A673 (cell line): ENCODE results near the gene HEPHL1. TPM values are rescaled to one million over a fixed set of nuclear protein-coding genes. Genes with fewer than 3 reads are reported as not detected.

ENCODE experiments used
- BruUV-seq: library from RNA; stranded (reverse); fragments of 400-500 nt; replicated peaks from 2 replicates; lab custom pipeline; 2021; lab: Mats Ljungman, UMichigan
- CTCF ChIA-PET: fragments of 300-600 bp; sonication (Branson Sonifier 250); formaldehyde crosslinking; loops from one replicate; lab custom pipeline; 2022; ENCODE audit warnings: antibody characterized with exemption; lab: Charles Lee
- POLR2A ChIA-PET: fragments of 300-600 bp; sonication (Branson Sonifier 250); formaldehyde crosslinking; loops from one replicate; lab custom pipeline; 2022; ENCODE audit warnings: antibody characterized with exemption; ENCODE audit not compliant: low non-redundant PET; lab: Charles Lee
- DNase-seq: peaks from one replicate; pipeline ENCODE4 v3.0.0-alpha.2; 2015; ENCODE audit warnings: low spot score
- H3K27ac ChIP-seq: fragments of 200-600 bp; sonication (generic); 2 replicates; pipeline ENCODE4 v1.5.1; 2016; ENCODE audit warnings: mixed run types, low read depth, mild to moderate bottlenecking, mixed read lengths, antibody characterized with exemption, low read length; ENCODE audit not compliant: poor library complexity, severe bottlenecking
- H3K27me3 ChIP-seq: fragments of 200-600 bp; sonication (generic); replicated peaks from 2 replicates; pipeline ENCODE4 v1.6.1; 2017; ENCODE audit warnings: mixed run types, low read depth, mild to moderate bottlenecking, mixed read lengths, antibody characterized with exemption, low read length; ENCODE audit not compliant: insufficient read depth, poor library complexity
- H3K36me3 ChIP-seq: fragments of 200-600 bp; sonication (generic); 2 replicates; pipeline ENCODE4 v1.6.1; 2016; ENCODE audit warnings: mixed run types, mild to moderate bottlenecking, mixed read lengths, antibody characterized with exemption, low read length; ENCODE audit not compliant: insufficient read depth, poor library complexity, severe bottlenecking
- H3K4me1 ChIP-seq: fragments of 200-600 bp; sonication (generic); 2 replicates; pipeline ENCODE4 v1.6.1; 2017; ENCODE audit warnings: mixed run types, mild to moderate bottlenecking, mixed read lengths, antibody characterized with exemption, low read length; ENCODE audit not compliant: insufficient read depth, poor library complexity, severe bottlenecking
- H3K4me3 ChIP-seq: fragments of 200-600 bp; sonication (generic); 2 replicates; pipeline ENCODE4 v1.5.1; 2016; ENCODE audit warnings: low read depth, mixed run types, mild to moderate bottlenecking, mixed read lengths, low read length; ENCODE audit not compliant: poor library complexity, severe bottlenecking
- H3K9me3 ChIP-seq: fragments of 200-600 bp; sonication (generic); 2 replicates; pipeline ENCODE4 v1.6.1; 2016; ENCODE audit warnings: mixed run types, low read depth, mild to moderate bottlenecking, mixed read lengths, antibody characterized with exemption, low read length; ENCODE audit not compliant: poor library complexity, severe bottlenecking
- CTCF ChIP-seq: fragments of 300-800, 200-600 bp; sonication (generic); conservative IDR thresholded peaks from 2 replicates; pipeline ENCODE4 v1.5.1; 2017; ENCODE audit warnings: low read depth, mild to moderate bottlenecking, antibody characterized with exemption, low read length, moderate library complexity, mixed read lengths
- EZH2 ChIP-seq: fragments of 200-600 bp; sonication (generic); IDR thresholded peaks from 2 replicates; pipeline ENCODE4 v1.6.1; 2017; ENCODE audit warnings: borderline replicate concordance, low read depth, mild to moderate bottlenecking, mixed read lengths, antibody characterized with exemption, low read length; ENCODE audit not compliant: poor library complexity, severe bottlenecking
- intact Hi-C: fragments of 100-400 bp; cut with micrococcal nuclease; formaldehyde crosslinking; loops from one replicate; pipeline ENCODE4 v1.10.0; 2022; ENCODE audit not compliant: unreplicated experiment
- total RNA-seq: library from RNA; stranded (reverse); gene quantifications from 2 replicates; pipeline ENCODE4 v1.2.3, GENCODE V29; 2021

The HEPHL1 gene
- total RNA-seq, 1 experiment from 2014 or later, result not detected

GRCh38 chr11:94130298-94131046, 109.3 kb downstream of the HEPHL1 start:
- BruUV-seq, result no TSS peak
- TF ChIP-seq CTCF, result no peak
- no peak for TF ChIP-seq EZH2
- Histone ChIP-seq H3K4me1 (peaks cover 27% of the 10 kb centered on the region), H3K4me3 (peak overlapping the region; percentile 84), H3K36me3 (no peaks in the 10 kb centered on the region), H3K9me3 (no peaks in the 10 kb centered on the region), H3K27me3 (no peaks in the 10 kb centered on the region), H3K27ac (no peak overlapping the region)
- intact Hi-C loops, result no loop called here
- no peak for DNase-seq
- POLR2A ChIA-PET, result no interaction called here
- CTCF ChIA-PET, result no interaction called here

- no peak for DNase-seq
- no peaks in the 10 kb centered on the region for H3K36me3 ChIP-seq
- H3K4me3 ChIP-seq, result peak overlapping the region; percentile 84
- intact Hi-C loops, result no loop called here
- CTCF ChIA-PET, result no interaction called here
- H3K27me3 ChIP-seq, result no peaks in the 10 kb centered on the region
- H3K4me1 ChIP-seq, result peaks cover 28% of the 10 kb centered on the region
- no TSS peak for BruUV-seq
- no peak overlapping the region for H3K27ac ChIP-seq
- no peak for TF ChIP-seq EZH2
- no peak for TF ChIP-seq CTCF
- no peaks in the 10 kb centered on the region for H3K9me3 ChIP-seq
- POLR2A ChIA-PET, result no interaction called here
Measured at GRCh38 chr11:94131047-94131717, 110.0 kb downstream of the HEPHL1 start.

- ChIA-PET CTCF (no interaction called here), POLR2A (no interaction called here)
- no peaks in the 10 kb centered on the region for H3K36me3 ChIP-seq
- no peaks in the 10 kb centered on the region for H3K27me3 ChIP-seq
- no peaks in the 10 kb centered on the region for H3K9me3 ChIP-seq
- no TSS peak for BruUV-seq
- H3K4me1 ChIP-seq, result peaks cover 28% of the 10 kb centered on the region
- no peak for DNase-seq
- H3K4me3 ChIP-seq, result no peak overlapping the region
- no peak overlapping the region for H3K27ac ChIP-seq
- no peak for TF ChIP-seq EZH2
- no peak for TF ChIP-seq CTCF
- intact Hi-C loops, result no loop called here
Measured at GRCh38 chr11:94131718-94132115, 110.6 kb downstream of the HEPHL1 start.
